ENCODE data around the gene TGFB1I1. TPM values are rescaled to one million over a fixed set of nuclear protein-coding genes. Genes with fewer than 3 reads are reported as not detected.

TGFB1I1 gene
- total and polyA plus RNA-seq, 2 of the 13 experiments (the other 11 are each of a cell fraction or from before 2014, with no cell fraction given) = 0.80 to 2.9 TPM

DNA sequence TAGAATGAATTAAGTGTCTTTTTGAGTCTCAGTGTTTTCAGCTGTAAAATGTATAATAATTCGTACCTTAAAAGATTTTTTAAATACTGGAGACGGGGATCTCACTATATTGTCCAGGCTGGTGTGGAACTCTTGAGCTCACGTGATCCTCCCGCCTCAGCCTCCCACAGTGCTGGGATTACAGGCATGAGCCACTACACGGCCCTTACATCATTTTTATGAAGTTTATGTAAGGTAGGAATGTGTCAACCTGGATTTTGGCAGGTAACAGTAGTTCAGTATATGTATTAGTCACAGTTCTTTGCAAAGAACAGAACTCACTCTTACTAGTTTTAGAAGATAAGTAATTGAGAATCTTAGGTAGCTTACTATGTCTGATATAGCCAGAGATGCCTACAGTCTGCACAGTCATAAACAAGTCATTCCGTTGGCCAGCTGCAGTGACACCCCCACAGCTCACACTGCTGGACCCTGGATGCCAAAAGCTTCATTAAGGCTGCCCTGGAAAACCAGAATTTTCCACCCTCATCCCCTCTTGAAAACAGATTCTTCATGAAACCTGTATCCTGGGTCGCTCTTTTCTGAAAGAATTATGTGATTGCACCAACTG, 43.2 kb upstream of the TGFB1I1 start (continued):
- TF ChIP-seq, protein P1, sequence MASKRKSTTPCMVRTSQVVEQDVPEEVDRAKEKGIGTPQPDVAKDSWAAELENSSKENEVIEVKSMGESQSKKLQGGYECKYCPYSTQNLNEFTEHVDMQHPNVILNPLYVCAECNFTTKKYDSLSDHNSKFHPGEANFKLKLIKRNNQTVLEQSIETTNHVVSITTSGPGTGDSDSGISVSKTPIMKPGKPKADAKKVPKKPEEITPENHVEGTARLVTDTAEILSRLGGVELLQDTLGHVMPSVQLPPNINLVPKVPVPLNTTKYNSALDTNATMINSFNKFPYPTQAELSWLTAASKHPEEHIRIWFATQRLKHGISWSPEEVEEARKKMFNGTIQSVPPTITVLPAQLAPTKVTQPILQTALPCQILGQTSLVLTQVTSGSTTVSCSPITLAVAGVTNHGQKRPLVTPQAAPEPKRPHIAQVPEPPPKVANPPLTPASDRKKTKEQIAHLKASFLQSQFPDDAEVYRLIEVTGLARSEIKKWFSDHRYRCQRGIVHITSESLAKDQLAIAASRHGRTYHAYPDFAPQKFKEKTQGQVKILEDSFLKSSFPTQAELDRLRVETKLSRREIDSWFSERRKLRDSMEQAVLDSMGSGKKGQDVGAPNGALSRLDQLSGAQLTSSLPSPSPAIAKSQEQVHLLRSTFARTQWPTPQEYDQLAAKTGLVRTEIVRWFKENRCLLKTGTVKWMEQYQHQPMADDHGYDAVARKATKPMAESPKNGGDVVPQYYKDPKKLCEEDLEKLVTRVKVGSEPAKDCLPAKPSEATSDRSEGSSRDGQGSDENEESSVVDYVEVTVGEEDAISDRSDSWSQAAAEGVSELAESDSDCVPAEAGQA (IDR thresholded peaks at IDR 0.05; ENCODE audit: low read depth) = no peak
- TF ChIP-seq, protein P1 (CRISPR knock-in tag; IDR thresholded peaks at IDR 0.05; ENCODE audit: borderline replicate concordance) = no peak
- TF ChIP-seq, protein P2, sequence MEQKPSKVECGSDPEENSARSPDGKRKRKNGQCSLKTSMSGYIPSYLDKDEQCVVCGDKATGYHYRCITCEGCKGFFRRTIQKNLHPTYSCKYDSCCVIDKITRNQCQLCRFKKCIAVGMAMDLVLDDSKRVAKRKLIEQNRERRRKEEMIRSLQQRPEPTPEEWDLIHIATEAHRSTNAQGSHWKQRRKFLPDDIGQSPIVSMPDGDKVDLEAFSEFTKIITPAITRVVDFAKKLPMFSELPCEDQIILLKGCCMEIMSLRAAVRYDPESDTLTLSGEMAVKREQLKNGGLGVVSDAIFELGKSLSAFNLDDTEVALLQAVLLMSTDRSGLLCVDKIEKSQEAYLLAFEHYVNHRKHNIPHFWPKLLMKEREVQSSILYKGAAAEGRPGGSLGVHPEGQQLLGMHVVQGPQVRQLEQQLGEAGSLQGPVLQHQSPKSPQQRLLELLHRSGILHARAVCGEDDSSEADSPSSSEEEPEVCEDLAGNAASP (CRISPR knock-in tag; IDR thresholded peaks at IDR 0.05; ENCODE audit: borderline replicate concordance) = no peak
- TF ChIP-seq, protein P3, sequence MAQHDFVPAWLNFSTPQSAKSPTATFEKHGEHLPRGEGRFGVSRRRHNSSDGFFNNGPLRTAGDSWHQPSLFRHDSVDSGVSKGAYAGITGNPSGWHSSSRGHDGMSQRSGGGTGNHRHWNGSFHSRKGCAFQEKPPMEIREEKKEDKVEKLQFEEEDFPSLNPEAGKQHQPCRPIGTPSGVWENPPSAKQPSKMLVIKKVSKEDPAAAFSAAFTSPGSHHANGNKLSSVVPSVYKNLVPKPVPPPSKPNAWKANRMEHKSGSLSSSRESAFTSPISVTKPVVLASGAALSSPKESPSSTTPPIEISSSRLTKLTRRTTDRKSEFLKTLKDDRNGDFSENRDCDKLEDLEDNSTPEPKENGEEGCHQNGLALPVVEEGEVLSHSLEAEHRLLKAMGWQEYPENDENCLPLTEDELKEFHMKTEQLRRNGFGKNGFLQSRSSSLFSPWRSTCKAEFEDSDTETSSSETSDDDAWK (CRISPR knock-in tag; IDR thresholded peaks at IDR 0.05) = no peak
- TF ChIP-seq MIER2 (CRISPR knock-in tag; IDR thresholded peaks at IDR 0.05) (no peak), ZZZ3 (CRISPR knock-in tag; IDR thresholded peaks at IDR 0.05; ENCODE audit: borderline replicate concordance) (no peak), PRMT3 (CRISPR knock-in tag; IDR thresholded peaks at IDR 0.05; ENCODE audit: borderline replicate concordance, low read depth) (no peak), ZNF768 (CRISPR knock-in tag; IDR thresholded peaks at IDR 0.05) (no peak), THYN1 (CRISPR knock-in tag; IDR thresholded peaks at IDR 0.05; ENCODE audit: borderline replicate concordance, low read depth) (no peak), ZNF431 (CRISPR knock-in tag; IDR thresholded peaks at IDR 0.05; ENCODE audit: borderline replicate concordance, low read depth) (no peak)
- TF ChIP-seq, protein P4, sequence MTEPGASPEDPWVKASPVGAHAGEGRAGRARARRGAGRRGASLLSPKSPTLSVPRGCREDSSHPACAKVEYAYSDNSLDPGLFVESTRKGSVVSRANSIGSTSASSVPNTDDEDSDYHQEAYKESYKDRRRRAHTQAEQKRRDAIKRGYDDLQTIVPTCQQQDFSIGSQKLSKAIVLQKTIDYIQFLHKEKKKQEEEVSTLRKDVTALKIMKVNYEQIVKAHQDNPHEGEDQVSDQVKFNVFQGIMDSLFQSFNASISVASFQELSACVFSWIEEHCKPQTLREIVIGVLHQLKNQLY (CRISPR knock-in tag; IDR thresholded peaks at IDR 0.05) = no peak
